HUES48 (cell line): Measurements from ENCODE around the gene TINCR.

Experiments
- H3K27ac ChIP-seq: one replicate; pipeline ENCODE4 v1.7.0; 2013; ENCODE audit warnings: low read depth, low read length, inconsistent platforms
- H3K27me3 ChIP-seq: 2 replicates; pipeline ENCODE4 v1.6.1; 2013; ENCODE audit warnings: mild to moderate bottlenecking, low read length; ENCODE audit not compliant: control insufficient read depth, insufficient read depth
- H3K36me3 ChIP-seq: 2 replicates; pipeline ENCODE4 v1.6.1; 2013; ENCODE audit warnings: low read length; ENCODE audit not compliant: control insufficient read depth, insufficient read depth
- H3K4me1 ChIP-seq: 2 replicates; pipeline ENCODE4 v1.6.1; 2013; ENCODE audit warnings: mild to moderate bottlenecking, low read length; ENCODE audit not compliant: control insufficient read depth, insufficient read depth
- H3K4me3 ChIP-seq: 2 replicates; pipeline ENCODE4 v1.5.1; 2013; ENCODE audit warnings: mild to moderate bottlenecking, low read depth, low read length
- H3K9ac ChIP-seq: 2 replicates; pipeline ENCODE4 v1.6.1; 2013; ENCODE audit warnings: mild to moderate bottlenecking, low read depth, low read length, moderate library complexity
- H3K9me3 ChIP-seq: 2 replicates; pipeline ENCODE4 v1.6.1; 2013; ENCODE audit warnings: low read length; ENCODE audit not compliant: control insufficient read depth, insufficient read depth

Gene TINCR

DNA sequence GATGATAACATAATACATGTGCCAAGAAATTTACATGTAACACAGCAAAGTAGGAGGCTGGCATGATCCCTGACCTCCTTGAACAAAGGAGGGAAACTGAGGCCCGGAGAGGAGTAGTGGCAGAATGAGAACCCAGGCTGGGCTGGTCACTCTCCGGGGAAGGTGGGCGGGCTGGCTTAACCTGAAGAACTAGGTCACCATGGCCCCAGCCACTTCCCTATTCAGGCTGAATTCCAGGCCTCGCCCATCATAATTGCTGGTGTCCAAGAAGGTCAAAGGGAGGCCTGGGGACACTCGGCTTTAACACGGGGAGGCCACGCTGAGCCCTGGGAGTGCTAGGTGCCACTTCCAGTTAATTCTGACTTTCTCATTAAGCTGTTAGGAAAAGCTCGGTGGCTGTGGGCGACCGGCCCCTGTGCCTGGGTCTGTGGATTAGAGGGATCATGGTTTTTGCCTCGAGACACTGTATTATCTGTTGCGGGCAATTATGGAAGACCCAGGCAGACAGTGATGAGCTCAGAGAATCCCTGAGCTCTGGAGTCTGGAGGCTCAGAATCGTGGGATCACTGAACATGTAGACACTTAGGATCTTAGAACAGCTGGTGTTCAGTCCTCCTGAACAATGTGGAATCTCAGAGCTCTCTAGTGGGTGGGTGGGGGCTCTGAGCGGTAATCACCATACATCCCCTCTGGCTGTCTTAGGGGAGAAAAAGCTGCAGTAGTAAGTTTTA is 5.0 kb upstream of the TINCR start:
- H3K36me3 ChIP-seq = no peaks in the 10 kb centered on the region
- H3K4me1 ChIP-seq = no peaks in the 10 kb centered on the region
- H3K27me3 ChIP-seq = peaks cover 8% of the 10 kb centered on the region
- no peak overlapping the region for H3K4me3 ChIP-seq
- no peak overlapping the region for H3K9ac ChIP-seq
- no peak overlapping the region for H3K27ac ChIP-seq
- H3K9me3 ChIP-seq = no peaks in the 10 kb centered on the region

DNA sequence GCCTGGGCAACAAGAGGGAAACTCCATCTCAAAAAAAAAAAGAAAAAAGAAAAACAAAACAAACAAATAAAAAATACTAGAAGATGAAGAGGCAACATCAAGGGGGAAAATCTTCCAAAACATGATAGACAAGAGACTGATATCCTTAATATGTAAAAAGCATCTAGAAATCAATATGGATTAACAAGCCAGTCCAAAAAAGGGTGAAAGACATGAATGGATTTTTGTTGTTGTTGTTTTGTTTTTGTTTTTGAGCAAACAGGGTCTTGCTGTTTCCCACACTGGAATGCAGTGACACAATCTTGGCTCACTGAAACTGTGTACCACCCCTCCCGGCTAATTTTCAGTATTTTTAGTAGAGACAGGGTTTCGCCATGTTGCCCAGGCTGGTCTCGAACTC is 4.0 kb upstream of the TINCR start:
- no peaks in the 10 kb centered on the region for H3K36me3 ChIP-seq
- H3K27ac ChIP-seq = no peak overlapping the region
- H3K9ac ChIP-seq = no peak overlapping the region
- H3K4me1 ChIP-seq = no peaks in the 10 kb centered on the region
- no peaks in the 10 kb centered on the region for H3K9me3 ChIP-seq
- peaks cover 16% of the 10 kb centered on the region for H3K27me3 ChIP-seq
- no peak overlapping the region for H3K4me3 ChIP-seq

DNA sequence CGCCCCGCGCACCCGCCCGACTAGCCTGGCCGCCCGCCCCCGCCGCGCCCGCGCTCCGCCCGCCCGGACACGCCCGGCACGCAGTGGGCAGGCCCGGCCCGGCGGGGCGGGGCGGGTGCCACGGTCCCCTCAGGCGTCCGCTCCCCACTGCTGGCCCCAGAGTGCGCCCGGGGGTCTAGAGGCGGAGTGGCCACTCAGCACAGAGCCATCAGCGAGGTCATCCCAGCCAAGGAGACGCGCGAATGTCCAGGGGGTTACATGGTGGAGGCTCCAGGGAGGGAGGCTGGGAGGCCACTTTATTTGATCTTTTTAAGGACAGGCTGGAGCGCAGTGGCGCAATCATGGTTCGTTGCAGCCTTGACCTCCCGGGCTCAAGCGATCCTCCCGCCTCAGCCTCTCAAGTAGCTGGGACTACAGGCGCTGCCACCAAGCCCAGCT is 236 bp upstream of the TINCR start:
- no peaks in the 10 kb centered on the region for H3K36me3 ChIP-seq
- H3K27ac ChIP-seq = no peak overlapping the region
- H3K9me3 ChIP-seq = no peaks in the 10 kb centered on the region
- H3K4me1 ChIP-seq = no peaks in the 10 kb centered on the region
- no peak overlapping the region for H3K9ac ChIP-seq
- peak overlapping the region; percentile 61; the same call in 1 of the 2 replicates for H3K4me3 ChIP-seq
- peaks cover 25% of the 10 kb centered on the region for H3K27me3 ChIP-seq

DNA sequence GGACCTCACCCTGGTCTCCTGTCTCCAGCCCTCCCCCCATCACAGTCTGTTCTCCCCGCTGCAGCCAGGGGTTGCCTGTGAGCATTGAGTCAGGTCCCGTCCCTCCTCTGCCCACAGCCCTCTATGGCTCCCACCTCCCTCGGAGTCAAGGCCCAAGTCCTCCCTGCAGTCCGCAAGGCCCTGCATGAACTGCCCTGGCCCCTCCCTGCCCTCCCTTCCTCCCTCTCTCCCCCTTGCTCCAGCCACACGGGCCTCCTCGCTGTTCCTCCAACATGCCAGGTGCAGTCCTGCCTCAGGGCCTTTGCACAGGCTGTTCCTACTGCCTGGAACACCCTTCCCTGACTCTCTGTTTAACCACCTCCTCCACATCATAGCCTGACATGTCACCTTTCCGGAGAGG is 2.8 kb downstream of the TINCR start:
- Histone ChIP-seq H3K4me3 (no peak overlapping the region), H3K9ac (no peak overlapping the region), H3K4me1 (peaks cover 9% of the 10 kb centered on the region), H3K36me3 (no peaks in the 10 kb centered on the region), H3K27me3 (peaks cover 25% of the 10 kb centered on the region), H3K9me3 (peaks cover 4% of the 10 kb centered on the region; the same call in 1 of the 2 replicates), H3K27ac (no peak overlapping the region)

DNA sequence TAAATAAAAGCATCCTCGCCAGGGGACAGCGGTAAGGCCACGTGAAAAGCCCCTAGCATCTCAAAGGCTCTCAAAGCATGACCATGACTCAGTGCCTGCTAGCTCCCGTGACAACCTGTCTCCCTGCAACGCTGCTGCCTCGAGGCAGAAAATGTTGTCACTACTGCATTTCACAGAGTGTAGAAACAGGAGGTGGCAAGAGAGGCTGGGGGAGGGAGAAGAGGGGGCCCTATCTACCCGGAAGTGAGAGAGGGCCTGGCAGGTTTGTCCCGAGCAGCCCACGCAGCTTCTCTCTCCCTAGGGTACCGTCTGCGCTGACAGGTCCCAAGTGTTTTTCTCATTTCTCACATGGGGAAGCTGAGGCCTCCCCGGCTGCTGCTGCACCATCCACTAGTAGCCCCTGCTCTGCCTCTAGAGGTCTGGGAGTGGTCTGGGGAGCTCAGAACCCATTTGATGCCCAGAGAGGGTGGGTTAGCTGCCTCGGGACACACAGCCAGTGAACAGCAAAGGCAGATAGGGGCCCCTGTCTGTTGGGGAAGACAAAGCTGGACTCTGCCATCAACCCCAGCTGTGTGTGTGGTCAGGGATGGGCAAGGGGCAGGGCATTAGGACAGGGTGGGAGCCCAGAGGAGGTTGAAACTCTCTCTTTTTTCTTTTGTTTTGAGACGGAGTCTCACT is 3.7 kb downstream of the TINCR start:
- no peaks in the 10 kb centered on the region for H3K36me3 ChIP-seq
- H3K27me3 ChIP-seq = peaks cover 25% of the 10 kb centered on the region
- H3K9ac ChIP-seq = no peak overlapping the region
- peaks cover 4% of the 10 kb centered on the region; the same call in 1 of the 2 replicates for H3K9me3 ChIP-seq
- H3K27ac ChIP-seq = no peak overlapping the region
- peaks cover 12% of the 10 kb centered on the region for H3K4me1 ChIP-seq
- no peak overlapping the region for H3K4me3 ChIP-seq

DNA sequence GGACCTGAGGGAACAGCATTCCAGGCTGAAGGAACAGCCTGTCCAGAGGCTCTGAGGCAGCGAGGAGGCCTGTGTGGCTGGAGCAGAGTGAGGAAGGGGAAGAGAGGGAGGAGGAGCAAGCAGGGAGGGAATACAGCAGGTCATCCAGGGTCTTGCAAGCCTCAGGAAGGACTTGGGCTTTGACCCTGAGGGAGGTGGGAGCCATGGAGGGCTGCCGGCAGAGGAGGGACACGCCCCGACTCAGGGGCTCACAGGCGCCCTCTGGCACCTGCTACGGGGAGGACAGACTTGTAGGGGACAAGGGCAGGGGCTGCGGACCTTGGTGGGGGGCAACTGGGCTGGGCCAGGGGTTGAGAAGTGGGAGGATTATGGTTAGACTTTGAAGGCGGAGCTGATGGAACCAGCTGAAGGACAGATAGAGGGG is 4.7 kb downstream of the TINCR start:
- H3K9me3 ChIP-seq = peaks cover 4% of the 10 kb centered on the region; the same call in 1 of the 2 replicates
- H3K27ac ChIP-seq = no peak overlapping the region
- H3K4me3 ChIP-seq = no peak overlapping the region
- H3K9ac ChIP-seq = no peak overlapping the region
- H3K27me3 ChIP-seq = peaks cover 19% of the 10 kb centered on the region
- H3K36me3 ChIP-seq = no peaks in the 10 kb centered on the region
- H3K4me1 ChIP-seq = peaks cover 12% of the 10 kb centered on the region

DNA sequence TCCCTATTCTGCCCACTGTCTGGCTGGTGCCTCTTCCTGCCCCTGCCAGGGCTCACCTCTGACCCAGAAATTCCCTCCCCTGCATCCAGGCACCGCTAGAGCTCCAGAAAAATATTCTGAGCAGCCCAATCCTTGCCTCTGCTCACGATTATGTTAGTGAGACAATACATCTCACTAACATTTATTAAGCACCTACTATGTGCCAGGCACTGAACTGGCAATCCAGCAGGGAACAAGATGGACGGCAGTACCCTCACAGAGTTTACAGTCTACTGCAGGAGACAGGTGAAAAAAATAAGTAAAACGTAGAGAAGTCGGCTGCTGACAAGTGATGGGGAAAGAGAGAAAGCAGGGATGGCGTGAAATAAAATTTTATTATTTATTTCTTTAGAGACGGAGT is 5.5 kb downstream of the TINCR start:
- Histone ChIP-seq H3K27ac (no peak overlapping the region), H3K9ac (no peak overlapping the region), H3K4me1 (peaks cover 12% of the 10 kb centered on the region), H3K9me3 (peaks cover 4% of the 10 kb centered on the region; the same call in 1 of the 2 replicates), H3K36me3 (no peaks in the 10 kb centered on the region), H3K27me3 (peaks cover 14% of the 10 kb centered on the region), H3K4me3 (no peak overlapping the region)

DNA sequence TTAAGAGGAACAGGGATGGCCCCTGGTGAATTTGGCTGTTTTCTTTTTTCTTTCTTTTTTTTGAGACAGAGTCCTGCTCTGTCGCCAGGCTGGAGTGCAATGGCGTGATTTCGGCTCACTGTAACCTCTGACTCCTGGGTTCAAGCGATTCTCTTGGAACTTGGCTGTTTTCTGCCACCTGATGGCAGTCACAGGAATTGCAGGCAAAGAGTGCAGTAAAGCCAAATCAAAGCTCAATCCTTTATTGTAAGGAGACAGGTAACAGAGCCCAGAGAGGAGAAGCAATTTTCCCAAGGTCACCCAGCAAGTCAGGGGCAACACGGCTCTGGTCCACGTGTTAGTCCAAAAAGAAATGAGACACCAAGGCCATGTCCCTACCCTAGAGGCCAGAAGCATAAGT is 6.2 kb downstream of the TINCR start:
- Histone ChIP-seq H3K27ac (no peak overlapping the region), H3K4me3 (no peak overlapping the region), H3K27me3 (peaks cover 7% of the 10 kb centered on the region), H3K4me1 (peaks cover 12% of the 10 kb centered on the region), H3K9ac (no peak overlapping the region), H3K9me3 (peaks cover 4% of the 10 kb centered on the region; the same call in 1 of the 2 replicates), H3K36me3 (no peaks in the 10 kb centered on the region)

DNA sequence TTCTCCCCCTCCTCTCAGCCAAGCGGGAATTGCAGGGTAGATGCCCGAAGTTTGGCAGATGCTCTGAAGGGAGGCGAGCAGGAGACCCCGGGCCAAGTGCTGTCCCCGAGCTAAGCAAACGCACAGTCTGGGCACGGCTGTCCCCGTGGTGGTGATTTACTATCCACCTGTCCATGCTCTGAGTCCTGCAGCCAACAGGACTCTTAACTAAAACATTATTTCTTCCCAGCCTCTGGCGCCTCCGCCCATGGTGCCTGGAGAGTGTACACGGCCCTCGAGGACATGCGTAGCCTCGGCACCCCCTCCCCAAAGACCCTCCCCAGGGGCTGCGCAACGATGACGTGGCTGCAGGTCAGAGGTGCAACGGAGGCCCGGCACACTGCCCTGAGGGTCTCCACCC is 7.6 kb downstream of the TINCR start:
- Histone ChIP-seq H3K4me3 (no peak overlapping the region), H3K4me1 (peaks cover 12% of the 10 kb centered on the region), H3K9me3 (peaks cover 4% of the 10 kb centered on the region; the same call in 1 of the 2 replicates), H3K27ac (no peak overlapping the region), H3K27me3 (no peaks in the 10 kb centered on the region), H3K36me3 (no peaks in the 10 kb centered on the region), H3K9ac (no peak overlapping the region)

DNA sequence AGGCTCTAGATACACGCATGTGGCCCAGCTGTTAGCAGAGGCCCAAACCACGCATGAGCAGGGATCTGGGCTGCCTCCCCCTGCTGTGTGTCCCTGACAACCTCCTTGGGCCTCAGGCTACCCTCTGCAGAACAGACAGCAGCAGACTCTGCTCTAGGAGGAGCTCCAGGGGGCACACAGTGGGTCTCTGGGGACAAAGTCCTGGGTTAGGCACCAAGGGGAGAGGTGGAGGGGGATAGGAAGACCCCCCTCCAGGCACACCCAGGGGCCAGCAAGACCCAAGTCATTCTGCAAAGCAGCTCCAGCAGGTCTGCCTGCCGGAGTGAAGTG is 8.0 kb downstream of the TINCR start:
- Histone ChIP-seq H3K9ac (no peak overlapping the region), H3K27me3 (no peaks in the 10 kb centered on the region), H3K27ac (no peak overlapping the region), H3K36me3 (no peaks in the 10 kb centered on the region), H3K9me3 (peaks cover 4% of the 10 kb centered on the region; the same call in 1 of the 2 replicates), H3K4me3 (no peak overlapping the region), H3K4me1 (peaks cover 12% of the 10 kb centered on the region)

DNA sequence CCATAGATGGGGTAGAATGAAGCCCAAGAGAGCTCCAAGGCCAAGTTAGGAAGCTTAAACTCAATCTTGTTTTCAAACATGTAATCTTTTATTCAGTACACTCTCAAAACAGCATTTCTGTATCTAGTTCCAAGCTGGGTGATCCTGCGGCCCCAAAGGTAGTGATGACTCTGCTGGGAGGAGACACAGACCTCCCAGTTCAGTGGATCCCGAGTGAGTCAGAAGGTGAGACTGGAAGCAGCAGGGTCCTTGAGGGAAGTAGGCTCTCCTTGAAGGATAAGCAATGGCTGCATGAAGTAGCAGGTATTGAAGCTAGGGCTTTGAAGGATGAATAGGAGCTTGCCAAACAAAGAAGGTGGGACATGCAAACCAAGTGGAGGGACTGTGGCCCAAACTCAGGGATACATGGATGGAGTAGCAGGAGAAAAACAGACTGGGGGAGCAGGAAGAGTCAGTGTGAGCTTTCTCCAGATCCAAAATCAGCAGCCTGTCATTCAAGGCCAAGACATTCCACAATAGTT is 9.6 kb downstream of the TINCR start:
- H3K36me3 ChIP-seq = no peaks in the 10 kb centered on the region
- H3K27me3 ChIP-seq = no peaks in the 10 kb centered on the region
- peaks cover 4% of the 10 kb centered on the region; the same call in 1 of the 2 replicates for H3K9me3 ChIP-seq
- H3K4me3 ChIP-seq = no peak overlapping the region
- H3K9ac ChIP-seq = no peak overlapping the region
- peaks cover 12% of the 10 kb centered on the region for H3K4me1 ChIP-seq
- H3K27ac ChIP-seq = no peak overlapping the region
